Measurements from ENCODE around the gene POLA1. TPM values are rescaled to one million over a fixed set of nuclear protein-coding genes. Genes with fewer than 3 reads are reported as not detected.

POLA1 gene
- total RNA-seq, 4 donors from 2014 or later: 8.5 to 18.9 (median 8.8) TPM

GRCh38 chrX:24890677-24891076, 197.0 kb downstream of the POLA1 start:
- Histone ChIP-seq H3K4me3 (replicated peaks in 1 of 3) (no peak overlapping the region), H3K27ac (no peak overlapping the region), H3K36me3 (no peaks in the 10 kb centered on the region), H3K27me3 (no peaks in the 10 kb centered on the region), H3K4me1 (no peaks in the 10 kb centered on the region), H3K9me3 (no peaks in the 10 kb centered on the region)
- 93 to 95% methylated on average over 2 of the region's 2 CpGs for WGBS, 2 donors
- TF ChIP-seq POLR2A (IDR thresholded peaks at IDR 0.05): no peak
- no peak for TF ChIP-seq CTCF (IDR thresholded peaks at IDR 0.05)
- intact Hi-C loops (cut with DNase I): no loop called here
- no peak for DNase-seq

GRCh38 chrX:24899391-24899790, 205.7 kb downstream of the POLA1 start:
- intact Hi-C loops (cut with DNase I): no loop called here
- no peaks in the 10 kb centered on the region for H3K36me3 ChIP-seq
- 53 to 57% methylated on average over 6 of the region's 6 CpGs for WGBS, 2 donors
- H3K27ac ChIP-seq: peak overlapping the region in 1 of 3 donors; percentile 67
- H3K4me3 ChIP-seq (replicated peaks in 1 of 3): no peak overlapping the region
- no peaks in the 10 kb centered on the region for H3K27me3 ChIP-seq
- DNase-seq: no peak
- peaks cover 10 to 20% of the 10 kb centered on the region in 2 donors for H3K4me1 ChIP-seq
- H3K9me3 ChIP-seq: no peaks in the 10 kb centered on the region
- TF ChIP-seq CTCF (IDR thresholded peaks at IDR 0.05) (no peak), POLR2A (IDR thresholded peaks at IDR 0.05) (no peak)

GRCh38 chrX:24900234-24900633, 206.5 kb downstream of the POLA1 start:
- no peaks in the 10 kb centered on the region for H3K27me3 ChIP-seq
- intact Hi-C loops (cut with DNase I): no loop called here
- TF ChIP-seq CTCF (IDR thresholded peaks at IDR 0.05) (no peak), POLR2A (IDR thresholded peaks at IDR 0.05) (no peak)
- WGBS, 2 donors: 68 to 83% methylated on average over 1 of the region's 1 CpG
- peaks cover 10 to 20% of the 10 kb centered on the region in 2 donors for H3K4me1 ChIP-seq
- no peak overlapping the region for H3K4me3 ChIP-seq (replicated peaks in 1 of 3)
- H3K27ac ChIP-seq: peak overlapping the region in 2 of 3 donors; percentile 33 to 67
- H3K36me3 ChIP-seq: no peaks in the 10 kb centered on the region
- H3K9me3 ChIP-seq: no peaks in the 10 kb centered on the region
- no peak for DNase-seq

GRCh38 chrX:24902806-24903205, 209.1 kb downstream of the POLA1 start:
- Histone ChIP-seq H3K27me3 (no peaks in the 10 kb centered on the region), H3K4me1 (peaks cover 5 to 15% of the 10 kb centered on the region in 2 donors), H3K9me3 (no peaks in the 10 kb centered on the region), H3K36me3 (no peaks in the 10 kb centered on the region), H3K4me3 (replicated peaks in 1 of 3) (no peak overlapping the region), H3K27ac (no peak overlapping the region)
- DNase-seq: no peak
- no peak for TF ChIP-seq POLR2A (IDR thresholded peaks at IDR 0.05)
- no peak for TF ChIP-seq CTCF (IDR thresholded peaks at IDR 0.05)
- intact Hi-C loops (cut with DNase I): no loop called here
- 96 to 97% methylated on average over 5 of the region's 5 CpGs for WGBS, 2 donors

- H3K4me3 ChIP-seq (replicated peaks in 1 of 3): no peak overlapping the region
- intact Hi-C loops (cut with DNase I): no loop called here
- no peaks in the 10 kb centered on the region for H3K27me3 ChIP-seq
- no peak for TF ChIP-seq CTCF (IDR thresholded peaks at IDR 0.05)
- no peak for TF ChIP-seq POLR2A (IDR thresholded peaks at IDR 0.05)
- no peaks in the 10 kb centered on the region for H3K4me1 ChIP-seq
- DNase-seq: no peak
- whole genome bisulfite sequencing, 2 donors: 93 to 100% methylated on average over 3 of the region's 3 CpGs
- H3K9me3 ChIP-seq: no peaks in the 10 kb centered on the region
- no peaks in the 10 kb centered on the region for H3K36me3 ChIP-seq
- H3K27ac ChIP-seq: no peak overlapping the region
Observed at GRCh38 chrX:24918715-24919114, 225.0 kb downstream of the POLA1 start.

Data from thyroid gland (tissue), 4 donors.